ENCODE data around the gene ZBTB7C. TPM values are rescaled to one million over a fixed set of nuclear protein-coding genes. Genes with fewer than 3 reads are reported as not detected.

The ZBTB7C gene
- total and polyA plus RNA-seq, 4 experiments from 2014 or later: 0.23 TPM; not detected in 3

DNA sequence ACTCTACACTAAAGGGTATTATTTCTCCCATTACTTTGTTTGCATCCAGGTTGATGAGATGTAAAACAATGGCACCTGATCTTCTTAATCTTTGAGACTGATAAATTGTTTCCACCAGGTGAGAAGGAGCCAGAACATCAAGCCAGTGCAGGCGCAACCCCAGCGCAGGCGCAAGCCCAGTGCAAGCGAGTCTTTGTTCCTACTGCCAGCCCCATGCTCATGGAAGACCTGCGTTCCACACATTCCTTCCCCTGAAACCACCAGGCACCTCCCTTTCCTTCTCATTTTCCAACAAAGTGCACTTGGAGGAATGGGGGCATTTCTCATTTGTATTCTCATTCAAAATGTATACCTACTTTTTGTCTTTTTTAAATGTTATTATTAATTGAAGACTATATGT is 290.0 kb downstream of the ZBTB7C start:
- Histone ChIP-seq H3K27ac (ENCODE audit: low read depth, low read length) (no peak overlapping the region), H3K27me3 (ENCODE audit: insufficient read depth, low read length) (no peaks in the 10 kb centered on the region), H3K36me3 (ENCODE audit: insufficient read depth, low read length) (no peaks in the 10 kb centered on the region), H3K4me1 (ENCODE audit: insufficient read depth, low read length) (no peaks in the 10 kb centered on the region), H3K4me3 (ENCODE audit: low read length in 2 of 2) (no peak overlapping the region), H3K9me3 (ENCODE audit: control insufficient read depth in 1 of 2, low read length in 2 of 2) (no peaks in the 10 kb centered on the region)
- Mint-ChIP-seq H3K4me1 (no peaks in the 10 kb centered on the region), H3K27me3 (peaks cover 0 to 2% of the 10 kb centered on the region in 2 donors), H3K4me3 (no peak overlapping the region), H3K27ac (no peak overlapping the region), H3K36me3 (no peaks in the 10 kb centered on the region), H3K9me3 (no peaks in the 10 kb centered on the region)
- ChIA-PET CTCF (ENCODE audit: partially characterized antibody) (no interaction called here), POLR2A (ENCODE audit: partially characterized antibody) (no interaction called here)
- no peak for DNase-seq
- intact Hi-C loops (cut with micrococcal nuclease): no loop called here

DNA sequence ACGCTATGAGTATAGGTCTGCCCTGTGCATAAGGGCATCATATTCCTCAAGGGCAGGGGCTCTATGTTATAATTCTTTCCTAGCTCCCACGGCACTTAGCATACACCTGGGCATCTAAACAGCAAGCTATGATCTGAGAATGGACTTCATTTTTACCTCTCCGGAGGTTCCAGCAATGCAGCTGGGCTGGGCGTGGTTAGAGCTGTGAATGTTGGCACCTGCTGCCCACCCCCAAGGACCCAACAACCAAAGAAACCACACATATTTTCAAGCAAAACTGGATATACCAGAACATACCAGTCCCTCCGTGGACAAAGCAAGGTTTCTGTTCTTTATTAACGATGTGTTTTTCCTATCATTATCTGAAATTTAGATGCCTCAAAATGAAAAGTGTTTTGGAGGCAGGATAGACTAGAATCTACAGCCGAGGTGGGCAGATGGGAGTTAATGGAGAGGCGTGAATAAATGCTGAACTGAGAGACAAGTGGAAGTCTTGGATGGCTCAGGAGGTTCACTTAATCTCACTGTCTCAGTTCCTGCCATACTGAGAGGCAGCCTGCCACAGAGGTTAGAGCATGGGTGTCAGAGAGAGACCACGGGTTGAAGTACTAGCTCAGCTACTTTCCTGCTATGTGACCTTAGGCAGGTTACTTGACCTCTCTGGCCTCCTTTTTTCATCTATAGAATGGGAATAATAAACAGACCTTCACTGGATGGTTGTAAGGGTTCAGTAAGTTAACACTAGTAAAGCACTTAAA is 292.1 kb downstream of the ZBTB7C start:
- intact Hi-C loops (cut with micrococcal nuclease): no loop called here
- H3K4me1 ChIP-seq (ENCODE audit: insufficient read depth, low read length): no peaks in the 10 kb centered on the region
- Mint-ChIP-seq H3K4me3 (no peak overlapping the region), H3K4me1 (no peaks in the 10 kb centered on the region), H3K27ac (no peak overlapping the region), H3K27me3 (peaks cover 1 to 2% of the 10 kb centered on the region in 2 donors), H3K36me3 (no peaks in the 10 kb centered on the region), H3K9me3 (no peaks in the 10 kb centered on the region)
- H3K9me3 ChIP-seq (ENCODE audit: control insufficient read depth in 1 of 2, low read length in 2 of 2): no peaks in the 10 kb centered on the region
- no peak overlapping the region for H3K4me3 ChIP-seq (ENCODE audit: low read length in 2 of 2)
- H3K27ac ChIP-seq (ENCODE audit: low read depth, low read length): no peak overlapping the region
- no peak for DNase-seq
- ChIA-PET CTCF (ENCODE audit: partially characterized antibody) (no interaction called here), POLR2A (ENCODE audit: partially characterized antibody) (interaction anchor here (0.6 kb wide), 1 partner anchor 129 kb away, joined by 3 read pairs; no protein-coding TSS in a partner anchor)
- H3K36me3 ChIP-seq (ENCODE audit: insufficient read depth, low read length): no peaks in the 10 kb centered on the region
- no peaks in the 10 kb centered on the region for H3K27me3 ChIP-seq (ENCODE audit: insufficient read depth, low read length)

DNA sequence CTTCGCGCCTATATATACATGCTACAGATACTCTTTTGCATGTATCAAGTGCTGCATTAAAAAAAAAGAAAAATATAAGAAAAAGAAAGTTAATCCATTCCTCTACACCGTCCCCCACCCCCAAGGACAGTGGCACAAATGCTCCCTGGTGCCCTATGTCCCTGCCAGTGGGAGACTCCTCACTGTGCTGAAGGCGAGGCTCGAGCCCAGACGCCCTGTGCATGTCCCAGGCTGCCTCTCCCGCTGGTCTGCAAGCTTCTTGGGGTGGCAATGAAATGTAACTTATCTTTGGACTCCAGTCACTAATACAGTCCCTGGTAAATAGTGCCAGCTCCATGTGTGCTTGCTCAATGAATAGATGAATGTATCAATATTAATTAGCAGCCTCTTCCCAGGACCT is 293.2 kb downstream of the ZBTB7C start:
- Histone ChIP-seq H3K4me3 (ENCODE audit: low read length in 2 of 2) (no peak overlapping the region), H3K4me1 (ENCODE audit: insufficient read depth, low read length) (no peaks in the 10 kb centered on the region), H3K27ac (ENCODE audit: low read depth, low read length) (no peak overlapping the region), H3K36me3 (ENCODE audit: insufficient read depth, low read length) (no peaks in the 10 kb centered on the region), H3K27me3 (ENCODE audit: insufficient read depth, low read length) (no peaks in the 10 kb centered on the region), H3K9me3 (ENCODE audit: control insufficient read depth in 1 of 2, low read length in 2 of 2) (no peaks in the 10 kb centered on the region)
- Mint-ChIP-seq H3K27ac (no peak overlapping the region), H3K9me3 (no peaks in the 10 kb centered on the region), H3K27me3 (peaks cover 1 to 2% of the 10 kb centered on the region in 2 donors), H3K4me1 (no peaks in the 10 kb centered on the region), H3K36me3 (no peaks in the 10 kb centered on the region), H3K4me3 (no peak overlapping the region)
- ChIA-PET CTCF (ENCODE audit: partially characterized antibody) (no interaction called here), POLR2A (ENCODE audit: partially characterized antibody) (no interaction called here)
- DNase-seq: no peak
- intact Hi-C loops (cut with micrococcal nuclease): no loop called here

DNA sequence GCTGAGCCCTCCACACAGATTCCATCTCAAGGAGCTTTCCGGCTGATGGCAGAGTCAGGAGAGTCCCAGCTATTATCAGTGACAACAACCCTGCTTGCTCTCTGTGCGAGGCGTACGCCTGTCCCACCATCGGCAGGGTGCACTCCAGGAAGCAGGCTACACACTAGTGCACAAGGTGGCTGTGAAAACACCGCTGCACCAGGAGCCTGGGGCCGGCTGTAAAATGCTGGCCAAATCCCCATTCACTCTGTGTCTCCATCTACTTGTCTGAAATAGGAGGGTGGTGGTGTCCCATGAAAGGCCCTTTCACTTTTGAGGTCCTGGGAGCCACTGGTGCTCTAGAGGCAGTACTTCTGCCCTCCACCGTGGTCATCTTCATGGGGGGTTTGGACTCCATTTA is 295.5 kb downstream of the ZBTB7C start:
- Mint-ChIP-seq H3K9me3 (no peaks in the 10 kb centered on the region), H3K4me3 (no peak overlapping the region), H3K4me1 (no peaks in the 10 kb centered on the region), H3K36me3 (no peaks in the 10 kb centered on the region), H3K27me3 (peaks cover 1 to 7% of the 10 kb centered on the region in 2 donors), H3K27ac (no peak overlapping the region)
- ChIA-PET CTCF (ENCODE audit: partially characterized antibody) (no interaction called here), POLR2A (ENCODE audit: partially characterized antibody) (no interaction called here)
- no peak overlapping the region for H3K4me3 ChIP-seq (ENCODE audit: low read length in 2 of 2)
- intact Hi-C loops (cut with micrococcal nuclease): no loop called here
- H3K27me3 ChIP-seq (ENCODE audit: insufficient read depth, low read length): no peaks in the 10 kb centered on the region
- no peaks in the 10 kb centered on the region for H3K9me3 ChIP-seq (ENCODE audit: control insufficient read depth in 1 of 2, low read length in 2 of 2)
- no peaks in the 10 kb centered on the region for H3K36me3 ChIP-seq (ENCODE audit: insufficient read depth, low read length)
- no peak for DNase-seq
- no peaks in the 10 kb centered on the region for H3K4me1 ChIP-seq (ENCODE audit: insufficient read depth, low read length)
- H3K27ac ChIP-seq (ENCODE audit: low read depth, low read length): no peak overlapping the region

DNA sequence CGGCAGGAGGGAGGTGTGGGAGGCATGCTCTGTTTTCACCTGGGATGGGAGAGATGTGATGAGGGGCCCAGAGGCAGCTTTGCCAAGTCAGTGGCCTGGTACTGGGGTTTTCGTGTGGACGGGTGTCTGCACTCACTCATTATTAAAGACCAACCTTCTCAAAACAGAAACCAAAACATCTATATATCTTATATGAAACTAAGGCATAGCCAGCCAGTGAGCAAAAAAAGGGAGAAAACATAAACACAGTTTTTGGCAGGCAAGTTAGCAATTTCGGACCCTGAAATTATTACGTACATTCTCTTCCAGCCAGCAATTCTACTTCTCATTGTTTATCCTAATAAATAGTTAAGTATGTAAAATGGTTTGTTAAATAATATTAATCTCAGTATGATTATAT is 297.6 kb downstream of the ZBTB7C start:
- H3K27ac Mint-ChIP-seq: no peak overlapping the region
- Histone ChIP-seq H3K36me3 (ENCODE audit: insufficient read depth, low read length) (no peaks in the 10 kb centered on the region), H3K9me3 (ENCODE audit: control insufficient read depth in 1 of 2, low read length in 2 of 2) (no peaks in the 10 kb centered on the region), H3K4me3 (ENCODE audit: low read length in 2 of 2) (no peak overlapping the region), H3K27ac (ENCODE audit: low read depth, low read length) (no peak overlapping the region), H3K4me1 (ENCODE audit: insufficient read depth, low read length) (no peaks in the 10 kb centered on the region), H3K27me3 (ENCODE audit: insufficient read depth, low read length) (no peaks in the 10 kb centered on the region)
- H3K36me3 Mint-ChIP-seq: no peaks in the 10 kb centered on the region
- H3K9me3 Mint-ChIP-seq: no peaks in the 10 kb centered on the region
- CTCF ChIA-PET (ENCODE audit: partially characterized antibody): no interaction called here
- no peaks in the 10 kb centered on the region for H3K4me1 Mint-ChIP-seq
- peaks cover 5 to 7% of the 10 kb centered on the region in 2 donors for H3K27me3 Mint-ChIP-seq
- intact Hi-C loops (cut with micrococcal nuclease): no loop called here
- no peak overlapping the region for H3K4me3 Mint-ChIP-seq
- no peak for DNase-seq
- POLR2A ChIA-PET (ENCODE audit: partially characterized antibody): no interaction called here

DNA sequence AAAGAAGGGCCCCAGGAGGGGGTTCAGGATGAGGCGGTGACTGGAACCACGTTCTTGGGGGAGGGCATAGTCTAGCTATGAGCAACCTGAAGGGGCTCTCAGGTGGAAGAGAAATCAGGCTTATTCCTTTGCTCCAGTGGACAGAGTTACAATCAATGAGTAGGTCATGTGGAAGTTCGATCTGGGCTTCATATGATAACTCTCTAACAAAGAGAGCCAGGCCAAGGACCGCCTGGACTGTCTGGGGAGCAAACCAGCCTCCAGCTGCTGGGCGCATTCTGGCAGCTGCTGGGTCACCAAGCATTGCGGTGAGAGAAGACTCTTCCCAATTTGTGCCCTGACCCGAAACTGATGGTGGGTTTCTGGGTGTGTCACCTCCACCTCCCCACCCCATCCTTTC is 298.4 kb downstream of the ZBTB7C start:
- Mint-ChIP-seq H3K9me3 (no peaks in the 10 kb centered on the region), H3K4me1 (no peaks in the 10 kb centered on the region), H3K36me3 (no peaks in the 10 kb centered on the region), H3K4me3 (no peak overlapping the region), H3K27me3 (peaks cover 9 to 11% of the 10 kb centered on the region in 2 donors), H3K27ac (no peak overlapping the region)
- Histone ChIP-seq H3K9me3 (ENCODE audit: control insufficient read depth in 1 of 2, low read length in 2 of 2) (no peaks in the 10 kb centered on the region), H3K27ac (ENCODE audit: low read depth, low read length) (no peak overlapping the region), H3K36me3 (ENCODE audit: insufficient read depth, low read length) (no peaks in the 10 kb centered on the region), H3K4me3 (ENCODE audit: low read length in 2 of 2) (no peak overlapping the region), H3K4me1 (ENCODE audit: insufficient read depth, low read length) (no peaks in the 10 kb centered on the region), H3K27me3 (ENCODE audit: insufficient read depth, low read length) (peaks cover 3% of the 10 kb centered on the region)
- POLR2A ChIA-PET (ENCODE audit: partially characterized antibody): no interaction called here
- DNase-seq: no peak
- CTCF ChIA-PET (ENCODE audit: partially characterized antibody): no interaction called here
- intact Hi-C loops (cut with micrococcal nuclease): no loop called here

DNA sequence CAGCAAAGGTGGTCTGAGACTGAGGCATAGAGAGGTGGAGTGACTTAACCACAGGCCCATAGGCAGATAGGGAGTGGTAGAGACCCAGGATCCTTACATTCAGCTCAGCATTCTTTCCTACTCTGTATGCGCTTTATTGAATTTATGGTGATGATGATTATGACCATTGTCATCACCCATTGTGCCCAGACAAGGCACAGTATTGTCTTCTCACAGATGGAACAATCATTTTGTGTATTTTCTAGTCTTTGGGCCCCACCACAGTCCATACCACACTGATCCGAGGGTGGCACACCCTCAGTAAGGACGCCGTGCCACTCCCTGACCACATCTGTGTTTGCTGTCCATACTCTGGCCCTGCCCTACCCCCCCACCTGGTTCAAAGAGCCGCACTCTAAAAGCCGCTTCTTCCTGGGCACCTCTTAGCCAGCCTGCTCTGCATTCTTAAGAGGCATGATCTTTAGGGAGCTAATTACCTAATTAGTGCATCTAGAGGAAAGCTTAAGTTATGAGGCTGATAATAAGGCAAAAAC is 299.2 kb downstream of the ZBTB7C start:
- Histone ChIP-seq H3K27me3 (ENCODE audit: insufficient read depth, low read length) (peaks cover 3% of the 10 kb centered on the region), H3K27ac (ENCODE audit: low read depth, low read length) (no peak overlapping the region), H3K4me1 (ENCODE audit: insufficient read depth, low read length) (no peaks in the 10 kb centered on the region), H3K9me3 (ENCODE audit: control insufficient read depth in 1 of 2, low read length in 2 of 2) (no peaks in the 10 kb centered on the region), H3K36me3 (ENCODE audit: insufficient read depth, low read length) (no peaks in the 10 kb centered on the region), H3K4me3 (ENCODE audit: low read length in 2 of 2) (no peak overlapping the region)
- peaks cover 12 to 15% of the 10 kb centered on the region in 2 donors for H3K27me3 Mint-ChIP-seq
- ChIA-PET CTCF (ENCODE audit: partially characterized antibody) (no interaction called here), POLR2A (ENCODE audit: partially characterized antibody) (no interaction called here)
- H3K9me3 Mint-ChIP-seq: no peaks in the 10 kb centered on the region
- no peak overlapping the region for H3K4me3 Mint-ChIP-seq
- DNase-seq: no peak
- intact Hi-C loops (cut with micrococcal nuclease): no loop called here
- no peak overlapping the region for H3K27ac Mint-ChIP-seq
- H3K36me3 Mint-ChIP-seq: no peaks in the 10 kb centered on the region
- H3K4me1 Mint-ChIP-seq: no peaks in the 10 kb centered on the region

Measured in CD4-positive, alpha-beta memory T cell (primary cell).